Naive thymus-derived CD4-positive, alpha-beta T cell (primary cell): ENCODE measurements around the gene PTP4A1. TPM values are rescaled to one million over a fixed set of nuclear protein-coding genes. Genes with fewer than 3 reads are reported as not detected.
A peak's percentile ranks its signal among the peaks of the same experiment; 100 is the strongest.

Experiments
- ATAC-seq: fragments of 150-1000 bp; cut with Tn5 transposase; 2 replicates; pipeline ENCODE4 v1.10.0; 2021; ENCODE audit warnings: mild to moderate bottlenecking, moderate library complexity
- CTCF ChIA-PET: fragments of 350-600 bp; sonication (Branson Sonifier 250); formaldehyde crosslinking; loops from one replicate; lab custom pipeline; 2021; ENCODE audit warnings: antibody characterized with exemption; lab: Charles Lee
- POLR2A ChIA-PET: fragments of 350-600 bp; sonication (Branson Sonifier 250); formaldehyde crosslinking; loops from one replicate; lab custom pipeline; 2021; ENCODE audit warnings: antibody characterized with exemption, inconsistent platforms; lab: Charles Lee
- DNase-seq, 9 donors: peaks; one replicate each; pipeline versions ENCODE4 v3.0.0 to v3.0.0-alpha.2; 2020 to 2022; ENCODE audit warnings: mixed read lengths in 1 of 9
- H3K27ac ChIP-seq: one replicate; pipeline ENCODE4 v1.7.0; 2013; ENCODE audit warnings: mild to moderate bottlenecking, low read depth, low read length, moderate library complexity
- H3K27me3 ChIP-seq, 2 donors: one replicate each; pipeline ENCODE4 v1.7.0; 2013; ENCODE audit warnings: low read length in 2 of 2, mild to moderate bottlenecking in 2 of 2, moderate library complexity in 2 of 2; ENCODE audit not compliant: control insufficient read depth in 2 of 2, insufficient read depth in 2 of 2
- H3K36me3 ChIP-seq, 3 experiments: 1 replicate in 2 of 3; 2 replicates in 1 of 3; pipeline ENCODE4 v1.7.0; 2013; ENCODE audit warnings: low read length in 3 of 3, mild to moderate bottlenecking in 3 of 3, moderate library complexity in 1 of 3; ENCODE audit not compliant: insufficient read depth in 3 of 3, control insufficient read depth in 2 of 3
- H3K4me1 ChIP-seq, 2 donors: one replicate each; pipeline ENCODE4 v1.7.0; 2013; ENCODE audit warnings: low read length in 2 of 2, mild to moderate bottlenecking in 2 of 2, moderate library complexity in 1 of 2; ENCODE audit not compliant: control insufficient read depth in 2 of 2, insufficient read depth in 2 of 2
- H3K4me3 ChIP-seq: 2 replicates; pipeline ENCODE4 v1.7.0; 2013; ENCODE audit warnings: mild to moderate bottlenecking, low read length
- H3K9me3 ChIP-seq, 3 experiments: 1 replicate in 2 of 3; 2 replicates in 1 of 3; pipeline ENCODE4 v1.7.0; 2013; ENCODE audit warnings: low read length in 3 of 3; ENCODE audit not compliant: control insufficient read depth in 2 of 3
- H3K27ac Mint-ChIP-seq, 9 donors: one replicate each; pipeline ENCODE4 v1.8.0; 2020 to 2022; ENCODE audit warnings: mixed read lengths in 9 of 9, mild to moderate bottlenecking in 8 of 9, moderate library complexity in 5 of 9, inconsistent platforms in 2 of 9
- H3K27me3 Mint-ChIP-seq, 5 donors: one replicate each; pipeline ENCODE4 v1.8.0; 2021 to 2022; ENCODE audit warnings: mixed read lengths in 5 of 5, mild to moderate bottlenecking in 1 of 5
- H3K36me3 Mint-ChIP-seq, 5 donors: one replicate each; pipeline ENCODE4 v1.8.0; 2020 to 2022; ENCODE audit warnings: mixed read lengths in 5 of 5, mild to moderate bottlenecking in 3 of 5, inconsistent platforms in 1 of 5
- H3K4me1 Mint-ChIP-seq, 7 donors: one replicate each; pipeline ENCODE4 v1.8.0; 2020 to 2022; ENCODE audit warnings: mixed read lengths in 7 of 7, mild to moderate bottlenecking in 3 of 7, inconsistent platforms in 1 of 7
- H3K4me3 Mint-ChIP-seq, 10 donors: one replicate each; pipeline ENCODE4 v1.8.0; 2020 to 2022; ENCODE audit warnings: mild to moderate bottlenecking in 10 of 10, mixed read lengths in 10 of 10, moderate library complexity in 6 of 10, inconsistent platforms in 2 of 10
- H3K9me3 Mint-ChIP-seq, 11 donors: one replicate each; pipeline ENCODE4 v1.8.0; 2020 to 2022; ENCODE audit warnings: mixed read lengths in 11 of 11, mild to moderate bottlenecking in 4 of 11, inconsistent platforms in 1 of 11, moderate library complexity in 1 of 11
- intact Hi-C, 2 donors: fragments of 100-400 bp; cut with micrococcal nuclease; formaldehyde crosslinking; loops; one replicate each; pipeline ENCODE4 v1.15.1; 2023
- polyA plus RNA-seq, 2 donors: library from polyadenylated mRNA; unstranded; fragments of 300-500 nt; fragmentation: Illumina TruSeq; gene quantifications; one replicate each; pipeline ENCODE4 v1.2.3, GENCODE V29; 2021
- total RNA-seq, 6 experiments: library from RNA in 5 of 6; stranded (reverse) in 5 of 6; gene quantifications; 1 replicate in 5 of 6; 2 replicates in 1 of 6; pipeline ENCODE4 v1.2.3 and lab custom pipeline; 2021 to 2026

Gene PTP4A1
- total and polyA plus RNA-seq, 7 experiments from 2014 or later: 26.4 to 165 (median 47.5) TPM

GRCh38 chr6:63527658-63528514 lies 44.4 kb upstream of the PTP4A1 start:
- Mint-ChIP-seq H3K9me3 (peaks cover 0 to 4% (median 0%) of the 10 kb centered on the region in 11 donors), H3K36me3 (peaks cover 0 to 7% (median 0%) of the 10 kb centered on the region in 5 donors), H3K27ac (peak overlapping the region in 1 of 9 donors; percentile 71), H3K27me3 (no peaks in the 10 kb centered on the region), H3K4me3 (peak overlapping the region in 1 of 10 donors; percentile 23), H3K4me1 (peaks cover 2 to 43% (median 10%) of the 10 kb centered on the region in 7 donors)
- POLR2A ChIA-PET: no interaction called here
- Histone ChIP-seq H3K4me1 (no peaks in the 10 kb centered on the region), H3K27ac (no peak overlapping the region), H3K36me3 (no peaks in the 10 kb centered on the region), H3K27me3 (no peaks in the 10 kb centered on the region), H3K4me3 (no peak overlapping the region), H3K9me3 (no peaks in the 10 kb centered on the region)
- intact Hi-C loops: loop anchor here in 1 of 2 donors (5.0 to 10.0 kb wide), 2 partner anchors 109 to 173 kb away; partner anchors contain the start of gene PHF3
- CTCF ChIA-PET: no interaction called here
- ATAC-seq: no peak
- DNase-seq: no peak

- Histone ChIP-seq H3K4me3 (no peak overlapping the region), H3K4me1 (no peaks in the 10 kb centered on the region), H3K36me3 (no peaks in the 10 kb centered on the region), H3K27ac (no peak overlapping the region), H3K27me3 (no peaks in the 10 kb centered on the region), H3K9me3 (no peaks in the 10 kb centered on the region)
- DNase-seq (no peak), ATAC-seq (peak; percentile 32)
- Mint-ChIP-seq H3K27ac (peak overlapping the region in 7 of 9 donors; percentile 23 to 97 (median 63)), H3K9me3 (peaks cover 0 to 4% (median 0%) of the 10 kb centered on the region in 11 donors), H3K36me3 (peaks cover 0 to 7% (median 0%) of the 10 kb centered on the region in 5 donors), H3K27me3 (peaks cover 0 to 3% (median 0%) of the 10 kb centered on the region in 5 donors), H3K4me1 (peaks cover 2 to 43% (median 10%) of the 10 kb centered on the region in 7 donors), H3K4me3 (peak overlapping the region in 8 of 10 donors; percentile 4 to 82 (median 46))
- intact Hi-C loops: loop anchor here in 1 of 2 donors (1.0 to 10.0 kb wide), 3 partner anchors 43 to 175 kb away; partner anchors contain the start of genes LOC128125822, PHF3 and PTP4A1
- ChIA-PET CTCF (no interaction called here), POLR2A (no interaction called here)
These were observed 42.8 kb upstream of the PTP4A1 start for GRCh38 chr6:63529498-63529897.

DNA sequence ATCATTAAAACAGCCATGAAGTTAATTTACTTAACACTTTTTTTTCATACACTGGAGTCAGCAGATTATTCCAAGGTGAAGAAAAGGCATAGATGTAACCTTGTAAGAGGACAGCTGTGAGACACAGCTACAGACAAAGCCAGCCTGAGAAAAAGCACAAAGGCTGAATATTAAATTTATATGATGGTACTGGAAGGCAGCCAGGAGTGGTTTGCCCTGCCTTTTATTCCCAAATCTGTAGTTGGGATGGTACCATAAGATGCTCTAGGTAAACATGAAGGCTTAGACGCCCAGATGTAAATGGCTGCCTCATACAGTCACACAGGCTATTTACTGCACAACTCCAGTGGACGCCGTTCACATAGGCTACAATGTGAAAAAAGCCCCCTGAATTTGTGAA lies 42.1 kb upstream of the PTP4A1 start:
- Mint-ChIP-seq H3K27me3 (peaks cover 0 to 3% (median 0%) of the 10 kb centered on the region in 5 donors), H3K4me1 (peaks cover 2 to 41% (median 10%) of the 10 kb centered on the region in 7 donors), H3K27ac (peak overlapping the region in 1 of 9 donors; percentile 97), H3K4me3 (peak overlapping the region in 1 of 10 donors; percentile 82), H3K36me3 (peaks cover 0 to 6% (median 0%) of the 10 kb centered on the region in 5 donors), H3K9me3 (peaks cover 0 to 4% (median 0%) of the 10 kb centered on the region in 11 donors)
- H3K27ac ChIP-seq: no peak overlapping the region
- CTCF ChIA-PET: no interaction called here
- intact Hi-C loops: no loop called here
- no peaks in the 10 kb centered on the region for H3K27me3 ChIP-seq
- no peaks in the 10 kb centered on the region for H3K4me1 ChIP-seq
- no peak for ATAC-seq
- H3K36me3 ChIP-seq: no peaks in the 10 kb centered on the region
- POLR2A ChIA-PET: no interaction called here
- H3K4me3 ChIP-seq: no peak overlapping the region
- H3K9me3 ChIP-seq: no peaks in the 10 kb centered on the region
- DNase-seq: no peak

- H3K4me1 Mint-ChIP-seq: peaks cover 2 to 35% (median 10%) of the 10 kb centered on the region in 7 donors
- H3K9me3 Mint-ChIP-seq: peaks cover 0 to 4% (median 0%) of the 10 kb centered on the region in 11 donors
- DNase-seq (no peak), ATAC-seq (no peak)
- intact Hi-C loops: no loop called here
- no peaks in the 10 kb centered on the region for H3K9me3 ChIP-seq
- H3K4me3 ChIP-seq: no peak overlapping the region
- H3K4me1 ChIP-seq: no peaks in the 10 kb centered on the region
- H3K27ac Mint-ChIP-seq: no peak overlapping the region
- peaks cover 0 to 3% (median 0%) of the 10 kb centered on the region in 5 donors for H3K27me3 Mint-ChIP-seq
- H3K27me3 ChIP-seq: no peaks in the 10 kb centered on the region
- H3K4me3 Mint-ChIP-seq: no peak overlapping the region
- H3K36me3 Mint-ChIP-seq: peaks cover 0 to 6% (median 0%) of the 10 kb centered on the region in 5 donors
- ChIA-PET CTCF (no interaction called here), POLR2A (no interaction called here)
- H3K27ac ChIP-seq: no peak overlapping the region
- H3K36me3 ChIP-seq: no peaks in the 10 kb centered on the region
These were observed 41.3 kb upstream of the PTP4A1 start for GRCh38 chr6:63530991-63531390.

- H3K36me3 ChIP-seq: no peaks in the 10 kb centered on the region
- intact Hi-C loops: no loop called here
- peaks cover 0 to 4% (median 0%) of the 10 kb centered on the region in 11 donors for H3K9me3 Mint-ChIP-seq
- H3K9me3 ChIP-seq: no peaks in the 10 kb centered on the region
- H3K4me1 Mint-ChIP-seq: peaks cover 4 to 23% (median 10%) of the 10 kb centered on the region in 7 donors
- DNase-seq: no peak
- POLR2A ChIA-PET: no interaction called here
- H3K27ac Mint-ChIP-seq: no peak overlapping the region
- peaks cover 0 to 9% (median 0%) of the 10 kb centered on the region in 5 donors for H3K36me3 Mint-ChIP-seq
- no peaks in the 10 kb centered on the region for H3K4me1 ChIP-seq
- ATAC-seq: no peak
- H3K27ac ChIP-seq: no peak overlapping the region
- CTCF ChIA-PET: no interaction called here
- H3K27me3 Mint-ChIP-seq: peaks cover 0 to 5% (median 3%) of the 10 kb centered on the region in 5 donors
- H3K4me3 ChIP-seq: no peak overlapping the region
- H3K4me3 Mint-ChIP-seq: no peak overlapping the region
- H3K27me3 ChIP-seq: no peaks in the 10 kb centered on the region
These were observed 39.3 kb upstream of the PTP4A1 start for GRCh38 chr6:63533026-63533425.

GRCh38 chr6:63533952-63534351 lies 38.3 kb upstream of the PTP4A1 start:
- Mint-ChIP-seq H3K4me1 (peaks cover 4 to 18% (median 10%) of the 10 kb centered on the region in 7 donors), H3K27ac (no peak overlapping the region), H3K27me3 (peaks cover 0 to 5% (median 3%) of the 10 kb centered on the region in 5 donors), H3K4me3 (no peak overlapping the region), H3K36me3 (peaks cover 0 to 9% (median 0%) of the 10 kb centered on the region in 5 donors), H3K9me3 (peaks cover 0 to 4% (median 0%) of the 10 kb centered on the region in 11 donors)
- no peaks in the 10 kb centered on the region for H3K36me3 ChIP-seq
- POLR2A ChIA-PET: no interaction called here
- no peak overlapping the region for H3K4me3 ChIP-seq
- CTCF ChIA-PET: no interaction called here
- no peak for DNase-seq
- ATAC-seq: no peak
- no peaks in the 10 kb centered on the region for H3K27me3 ChIP-seq
- no peaks in the 10 kb centered on the region for H3K9me3 ChIP-seq
- no peaks in the 10 kb centered on the region for H3K4me1 ChIP-seq
- H3K27ac ChIP-seq: no peak overlapping the region
- intact Hi-C loops: no loop called here
